ENCODE data around the gene CORO1C.

DNA sequence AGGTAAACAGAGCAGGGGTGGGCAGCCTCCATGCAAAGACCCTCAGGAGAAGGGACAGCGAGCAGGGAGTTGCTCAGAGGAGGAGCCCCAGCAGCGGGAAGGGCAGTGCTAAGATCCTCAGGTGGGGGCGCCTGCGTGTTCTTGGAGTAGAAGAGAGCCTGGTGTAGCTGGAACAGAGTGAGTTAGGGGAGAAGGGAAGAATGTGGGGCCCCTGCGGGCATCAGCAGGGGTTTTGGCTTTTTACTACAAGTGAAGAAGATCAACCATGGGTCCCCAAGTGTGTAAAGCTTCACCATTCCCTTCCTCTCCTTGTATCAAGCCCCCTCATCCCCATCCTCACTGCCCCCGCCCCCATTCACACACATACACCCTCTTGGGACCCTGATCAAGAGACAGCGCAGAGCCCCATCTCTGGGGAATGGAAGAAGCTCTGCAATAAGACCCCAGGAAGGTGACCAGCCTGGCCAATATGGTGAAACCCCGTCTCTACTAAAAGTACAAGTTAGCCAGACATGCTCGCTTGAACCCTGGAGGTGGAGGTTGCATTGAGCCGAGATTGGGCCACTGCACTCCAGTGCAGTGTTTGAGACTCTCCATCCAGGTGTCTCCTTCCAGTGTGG, 123.2 kb downstream of the CORO1C start:
- no peak for TF ChIP-seq CTCF (IDR thresholded peaks at IDR 0.05)
- TF ChIP-seq, protein P1, sequence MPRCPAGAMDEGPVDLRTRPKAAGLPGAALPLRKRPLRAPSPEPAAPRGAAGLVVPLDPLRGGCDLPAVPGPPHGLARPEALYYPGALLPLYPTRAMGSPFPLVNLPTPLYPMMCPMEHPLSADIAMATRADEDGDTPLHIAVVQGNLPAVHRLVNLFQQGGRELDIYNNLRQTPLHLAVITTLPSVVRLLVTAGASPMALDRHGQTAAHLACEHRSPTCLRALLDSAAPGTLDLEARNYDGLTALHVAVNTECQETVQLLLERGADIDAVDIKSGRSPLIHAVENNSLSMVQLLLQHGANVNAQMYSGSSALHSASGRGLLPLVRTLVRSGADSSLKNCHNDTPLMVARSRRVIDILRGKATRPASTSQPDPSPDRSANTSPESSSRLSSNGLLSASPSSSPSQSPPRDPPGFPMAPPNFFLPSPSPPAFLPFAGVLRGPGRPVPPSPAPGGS (IDR thresholded peaks at IDR 0.05), result no peak
- TF ChIP-seq ZFP36 (IDR thresholded peaks at IDR 0.05; ENCODE audit: borderline replicate concordance, partially characterized antibody), result no peak
- TF ChIP-seq POLR2A (IDR thresholded peaks at IDR 0.05; ENCODE audit: low read length), result no peak
- no peak for TF ChIP-seq ESRRA (IDR thresholded peaks at IDR 0.05; ENCODE audit: borderline replicate concordance, low read length)
- no peak for TF ChIP-seq SMC3 (IDR thresholded peaks at IDR 0.05)
- no peak for TF ChIP-seq GATA3 (IDR thresholded peaks at IDR 0.05; ENCODE audit: borderline replicate concordance)
- TF ChIP-seq BHLHE40 (IDR thresholded peaks at IDR 0.05; ENCODE audit: low read depth, low read length), result no peak
- TF ChIP-seq KDM5A (IDR thresholded peaks at IDR 0.05), result no peak
- TF ChIP-seq KDM1A (IDR thresholded peaks at IDR 0.05; ENCODE audit: low read depth), result no peak
- no peak for TF ChIP-seq HDAC2 (IDR thresholded peaks at IDR 0.05)
